ENCODE results near the gene PACSIN1.

The PACSIN1 gene, protein sequence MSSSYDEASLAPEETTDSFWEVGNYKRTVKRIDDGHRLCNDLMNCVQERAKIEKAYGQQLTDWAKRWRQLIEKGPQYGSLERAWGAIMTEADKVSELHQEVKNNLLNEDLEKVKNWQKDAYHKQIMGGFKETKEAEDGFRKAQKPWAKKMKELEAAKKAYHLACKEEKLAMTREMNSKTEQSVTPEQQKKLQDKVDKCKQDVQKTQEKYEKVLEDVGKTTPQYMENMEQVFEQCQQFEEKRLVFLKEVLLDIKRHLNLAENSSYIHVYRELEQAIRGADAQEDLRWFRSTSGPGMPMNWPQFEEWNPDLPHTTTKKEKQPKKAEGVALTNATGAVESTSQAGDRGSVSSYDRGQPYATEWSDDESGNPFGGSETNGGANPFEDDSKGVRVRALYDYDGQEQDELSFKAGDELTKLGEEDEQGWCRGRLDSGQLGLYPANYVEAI

DNA sequence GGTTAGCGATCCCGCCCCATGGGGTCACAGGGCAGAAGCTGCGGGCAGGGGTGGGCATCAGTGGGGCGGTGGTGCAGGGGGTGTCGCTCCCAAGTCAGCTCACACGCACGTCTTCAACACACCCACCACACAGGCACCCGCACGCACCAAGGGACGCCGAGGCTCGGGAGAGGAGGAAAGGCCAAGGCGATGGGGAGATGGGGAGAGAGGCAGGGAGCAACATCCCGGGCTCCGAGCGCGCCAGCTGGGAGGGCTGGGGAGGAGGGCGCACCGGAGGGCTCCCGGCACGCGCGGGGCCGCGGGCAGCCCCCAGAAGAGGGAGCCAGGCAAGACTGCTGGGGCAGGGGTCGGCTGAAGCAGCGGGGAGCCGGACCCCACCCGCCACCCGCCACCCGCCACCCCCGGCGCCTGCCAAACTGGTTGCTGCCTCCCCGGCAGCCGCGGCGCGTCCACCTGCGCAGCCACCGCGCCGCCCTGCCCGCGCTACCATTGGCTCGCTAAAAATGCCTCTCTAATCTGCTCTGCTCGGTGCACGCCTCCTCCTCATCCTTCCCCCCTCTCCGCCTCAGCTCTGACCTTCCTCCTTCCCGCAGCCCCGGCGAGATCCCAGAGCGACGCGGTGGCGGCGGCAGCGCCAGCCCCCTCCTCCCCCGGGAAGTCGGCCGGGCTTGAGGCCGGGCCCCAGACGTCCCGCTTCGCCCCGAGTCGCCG is at the start of gene PACSIN1:
TSS of gene PACSIN1 (plus strand) at position 546 of the 711 bp plus-strand sequence. CDS start 60,230 bp downstream, outside the sequence.
- peak; percentile 63 for DNase-seq

GRCh38 chr6:34416877-34417371 is 49.0 kb upstream of the PACSIN1 start:
- no peak for DNase-seq

DNA sequence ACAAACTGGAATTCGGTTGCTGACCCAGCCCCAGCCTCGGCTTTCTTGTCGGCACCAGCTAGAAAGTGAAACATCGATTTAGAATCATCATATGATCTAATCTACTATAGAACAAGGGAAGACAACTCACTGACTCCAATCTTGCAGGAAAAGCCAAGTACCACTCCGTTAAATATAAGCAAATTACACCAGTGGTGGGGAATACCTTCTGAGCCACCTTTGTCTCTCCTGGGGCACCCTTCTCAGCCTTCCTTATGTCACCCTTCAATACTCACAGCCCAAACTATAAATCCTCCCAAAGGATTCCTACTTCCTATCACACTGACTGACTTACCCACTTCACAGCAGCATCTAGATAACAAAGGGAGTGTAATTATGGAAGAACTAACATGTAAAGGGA is 47.5 kb upstream of the PACSIN1 start:
- DNase-seq: no peak

DNA sequence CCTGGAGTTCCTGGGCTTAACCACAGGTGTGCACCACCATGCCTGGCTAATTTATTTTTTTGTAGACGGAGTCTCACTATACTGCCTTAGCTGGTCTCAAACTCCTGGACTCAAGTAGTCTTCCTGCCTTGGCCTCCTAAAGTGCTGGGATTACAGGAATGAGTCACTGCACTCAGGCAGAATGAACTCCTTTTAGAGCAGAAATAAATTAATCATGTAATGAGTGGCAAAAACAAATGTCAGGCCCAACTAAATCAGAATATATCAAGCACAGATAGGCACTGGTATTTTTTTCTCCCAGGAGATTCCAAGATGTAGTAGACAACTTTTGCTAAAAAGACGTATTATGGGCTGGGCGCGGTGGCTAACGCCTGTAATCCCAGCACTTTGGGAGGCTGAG is 42.6 kb upstream of the PACSIN1 start:
- no peak for DNase-seq

DNA sequence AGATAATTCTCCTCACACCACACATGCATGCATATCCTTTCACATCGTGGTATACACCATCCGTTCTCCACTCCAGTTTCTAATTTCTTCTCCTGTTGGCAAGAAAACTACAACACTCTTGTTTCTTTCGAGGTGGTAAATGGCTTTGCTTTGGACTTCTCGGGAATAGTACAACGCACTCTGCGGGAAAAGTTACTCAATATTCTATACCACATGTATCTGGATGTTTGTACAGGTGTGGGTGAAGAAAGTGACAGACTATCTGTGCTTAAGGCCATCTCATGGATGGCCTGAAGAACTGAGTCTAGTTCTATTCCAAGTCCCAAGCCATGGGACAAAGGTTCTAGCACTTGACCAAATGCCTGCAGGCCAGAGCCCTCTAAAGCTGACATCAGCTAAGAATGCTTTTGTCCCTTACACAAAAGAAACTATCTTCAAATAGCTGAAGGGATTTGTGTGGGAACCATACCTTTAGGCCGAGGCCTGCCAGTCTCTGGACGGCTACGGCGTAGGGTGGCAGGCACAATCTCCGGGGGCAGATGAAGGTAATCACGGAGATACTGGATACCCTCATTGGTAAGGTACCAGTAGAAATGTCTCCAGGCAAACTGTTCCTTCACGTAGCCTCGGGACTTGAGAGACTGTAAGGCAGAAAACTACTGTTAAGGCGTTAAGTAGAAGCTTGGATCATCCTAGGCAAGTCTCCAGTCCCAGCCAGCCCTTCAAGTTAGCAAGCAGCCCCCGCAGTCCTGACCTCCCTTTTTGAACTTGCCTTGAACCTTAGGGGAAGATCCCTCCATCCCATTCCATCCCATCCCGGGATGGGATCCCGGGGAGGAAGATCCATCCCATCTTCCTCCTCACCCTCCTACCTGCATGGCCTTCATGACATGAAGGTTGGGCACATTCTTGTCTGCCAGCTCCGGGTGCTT is 41.4 kb upstream of the PACSIN1 start:
- no peak for DNase-seq

- no peak for DNase-seq
These were observed 40.8 kb upstream of the PACSIN1 start for GRCh38 chr6:34425132-34425497.

DNA sequence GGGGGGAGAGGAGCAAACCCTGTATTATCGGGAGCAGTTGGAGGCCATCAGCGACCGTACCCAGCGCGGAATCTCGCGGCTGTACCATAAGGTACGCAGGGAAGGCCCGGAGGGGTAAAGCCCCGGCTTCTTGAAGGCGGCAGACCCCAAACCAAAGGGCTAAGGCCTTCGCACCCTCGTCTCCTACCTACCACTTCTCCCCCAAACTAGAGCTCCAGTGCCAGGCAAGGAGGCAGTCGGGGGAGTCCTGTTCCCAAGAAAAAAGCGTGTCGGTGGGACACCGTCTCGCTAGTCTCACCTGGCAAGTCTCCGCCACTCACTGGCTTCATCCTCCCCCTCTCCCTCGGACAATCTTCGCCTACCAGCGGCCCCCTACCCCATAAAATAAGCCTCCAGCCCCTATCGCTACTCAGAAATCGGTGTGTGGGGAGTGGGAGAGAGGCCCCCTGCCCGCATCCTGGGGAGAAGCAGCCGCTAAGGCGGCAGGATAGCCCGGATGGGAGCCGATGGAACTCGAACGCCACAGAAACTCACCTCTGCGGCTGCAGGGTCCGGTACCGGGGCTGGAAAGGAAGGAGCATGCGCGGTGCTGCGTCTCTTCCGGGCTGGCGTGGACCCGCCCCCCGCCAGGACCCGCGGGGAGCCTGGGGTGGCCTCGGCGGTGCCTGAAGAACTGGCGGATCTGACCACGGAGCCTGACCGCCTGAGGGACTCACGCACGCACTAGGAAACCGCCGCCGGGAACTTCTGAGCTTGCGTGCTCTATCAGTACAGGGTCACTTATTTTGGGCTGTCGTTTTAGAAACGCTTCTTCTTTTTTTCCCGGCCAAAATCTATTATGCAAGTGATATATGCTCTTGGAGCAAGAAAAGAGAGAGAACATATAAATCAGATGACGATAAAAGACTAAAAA is 40.1 kb upstream of the PACSIN1 start, which contains the start of gene RPS10:
TSS of gene RPS10 (minus strand) at position 572 of the 913 bp plus-strand sequence. CDS start 848 bp downstream, outside the sequence.
- peak; percentile 92 for DNase-seq

- no peak for DNase-seq
These were observed 30.0 kb upstream of the PACSIN1 start for GRCh38 chr6:34435916-34436315.

- no peak for DNase-seq
These were observed 28.9 kb upstream of the PACSIN1 start for GRCh38 chr6:34436803-34437643.

DNA sequence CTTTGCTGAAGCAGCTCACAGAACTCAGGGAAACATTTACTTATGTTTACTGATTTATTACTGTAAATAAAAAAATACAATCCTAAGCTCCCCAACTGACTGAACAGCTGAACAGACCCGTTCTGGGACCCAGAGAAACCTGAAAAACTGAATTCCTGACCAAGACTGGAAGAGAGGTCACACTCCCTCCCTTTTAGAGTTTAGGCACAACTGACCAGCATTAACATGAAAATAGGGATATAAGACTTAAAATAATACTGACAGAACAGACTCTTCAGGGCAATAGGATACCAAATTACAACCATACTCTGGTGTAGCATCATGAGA is 28.3 kb upstream of the PACSIN1 start:
- DNase-seq: no peak

DNA sequence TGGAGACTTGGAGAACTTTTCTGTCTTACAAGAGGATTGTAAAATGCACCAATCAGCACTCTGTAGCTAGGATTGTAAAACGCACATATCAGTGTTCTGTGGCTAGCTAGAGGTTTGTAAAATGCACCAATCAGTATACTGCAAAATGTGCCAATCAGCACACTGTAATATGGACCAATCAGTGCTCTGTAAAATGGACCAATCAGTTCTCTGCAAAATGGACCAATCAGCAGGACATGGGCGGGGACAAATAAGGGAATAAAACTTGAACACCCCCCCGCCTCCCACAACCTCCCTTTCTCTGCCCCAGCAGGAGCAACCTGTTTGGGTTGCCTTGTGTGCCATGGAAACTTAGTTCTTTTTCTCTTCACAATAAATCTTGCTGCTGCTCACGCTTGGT is 27.2 kb upstream of the PACSIN1 start:
- no peak for DNase-seq

GRCh38 chr6:34439442-34439841 is 26.4 kb upstream of the PACSIN1 start:
- no peak for DNase-seq

- DNase-seq: no peak
These were observed 24.4 kb upstream of the PACSIN1 start for GRCh38 chr6:34441526-34441925.

GRCh38 chr6:34445313-34445860 is 20.5 kb upstream of the PACSIN1 start:
- no peak for DNase-seq

DNA sequence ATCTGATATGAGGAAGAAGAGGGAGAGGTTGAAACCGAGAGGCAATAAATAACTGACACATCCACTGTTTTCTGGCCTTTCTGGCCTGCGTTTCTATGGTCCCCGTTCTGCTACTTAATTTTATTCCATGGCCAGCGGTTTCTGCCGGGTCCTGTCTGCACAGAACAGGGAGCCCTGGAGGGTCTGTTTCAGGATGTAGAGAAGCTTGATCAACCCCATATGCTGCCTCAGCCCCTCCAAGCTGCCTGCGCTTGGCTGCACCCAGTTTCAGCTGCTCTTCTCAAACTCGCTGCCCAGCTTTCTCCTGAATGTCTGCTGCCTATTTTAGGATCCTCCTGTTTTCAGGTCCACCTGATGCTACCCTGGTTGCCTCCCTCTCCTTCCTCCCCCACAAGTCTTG is 18.5 kb upstream of the PACSIN1 start:
- DNase-seq: no peak

DNA sequence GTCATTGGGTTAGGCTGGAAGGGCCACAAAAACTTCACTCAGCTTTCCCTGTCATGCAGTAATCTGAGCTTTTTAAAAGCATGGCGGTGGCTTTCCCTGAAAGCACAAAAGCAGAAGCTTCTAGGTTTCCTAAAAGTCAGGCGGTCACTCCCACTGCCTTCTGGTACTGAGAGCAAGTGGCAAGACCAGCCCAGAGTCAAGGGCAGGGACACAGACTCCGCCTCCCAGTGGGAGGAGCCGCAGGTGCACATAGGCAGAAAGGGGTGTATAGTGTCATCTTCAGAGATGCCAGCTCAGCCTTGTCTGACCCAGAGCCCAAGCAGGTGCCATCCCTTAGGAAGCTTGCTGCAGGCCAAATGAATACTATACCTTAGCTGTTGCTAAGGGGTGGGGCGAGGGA is 18.0 kb upstream of the PACSIN1 start:
- no peak for DNase-seq

GRCh38 chr6:34451192-34451591 is 14.7 kb upstream of the PACSIN1 start:
- no peak for DNase-seq

- DNase-seq: no peak
These were observed 10.0 kb upstream of the PACSIN1 start for GRCh38 chr6:34455831-34456230.

- DNase-seq: no peak
These were observed 8.5 kb upstream of the PACSIN1 start for GRCh38 chr6:34457382-34457741.

All from NCI-H1105 treated with DMSO at 0.1 percent for 48 hours (cell line).